HG03060 (cell line): ENCODE results near the gene MUL1.
"Not testable (repeated sequence)": the region's sequence is repeated elsewhere in the genome, so short reads cannot be mapped to it uniquely, and the experiment has no call there.

Source experiments
- ATAC-seq: cut with Tn5 transposase; IDR thresholded peaks from one replicate; pipeline ENCODE4 v1.9.1; 2021; ENCODE audit warnings: low read depth, moderate number of reproducible peaks; ENCODE audit not compliant: unreplicated experiment

Gene MUL1

GRCh38 chr1:20519609-20520262, 11.8 kb upstream of the MUL1 start:
- ATAC-seq: not testable (repeated sequence)

DNA sequence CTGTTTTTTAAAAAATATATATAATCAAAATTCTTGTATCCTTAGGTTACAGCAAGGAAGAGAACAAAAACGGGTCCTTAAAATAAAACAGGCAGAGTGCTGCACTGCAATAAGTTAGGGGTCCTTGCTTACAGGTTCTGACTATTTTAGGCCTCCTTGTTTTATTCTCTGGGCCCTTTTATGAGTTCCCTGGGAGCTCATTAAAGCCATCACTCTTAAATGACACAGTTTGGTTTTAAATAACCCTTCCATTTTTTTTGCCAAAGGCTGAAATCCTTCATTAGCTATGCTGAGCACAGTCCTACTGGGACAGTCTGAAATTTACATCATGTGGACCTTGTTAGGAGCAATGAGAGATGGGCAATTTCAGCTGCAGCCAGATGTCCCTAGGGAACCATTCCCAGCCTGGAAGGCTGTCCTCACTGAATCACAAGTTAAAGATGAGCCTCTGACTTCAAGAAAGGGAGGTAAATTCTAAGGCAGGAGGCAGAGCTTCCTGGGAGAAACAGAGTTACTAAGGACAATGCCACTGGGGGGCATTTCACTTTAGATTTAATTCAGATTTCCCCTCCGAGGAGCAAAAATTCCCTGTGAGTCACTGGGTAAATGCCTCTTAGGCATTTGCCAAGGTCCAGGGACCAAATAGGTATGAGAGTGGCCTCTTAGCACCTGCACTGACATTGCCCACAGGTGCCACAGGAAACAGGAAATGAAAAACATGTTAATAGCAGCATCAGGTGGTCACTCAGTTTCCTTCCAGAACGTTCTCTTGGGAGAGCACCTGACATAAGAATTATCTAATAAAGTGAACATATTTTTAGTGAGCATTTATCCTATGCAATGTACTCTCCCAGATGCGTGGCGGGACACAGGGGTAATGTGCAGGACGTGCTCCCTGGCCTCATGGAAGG, 3.8 kb upstream of the MUL1 start:
- no peak for ATAC-seq

GRCh38 chr1:20508411-20508771, 440 bp upstream of the MUL1 start:
- ATAC-seq: no peak

GRCh38 chr1:20507248-20507563, 745 bp downstream of the MUL1 start:
- no peak for ATAC-seq

DNA sequence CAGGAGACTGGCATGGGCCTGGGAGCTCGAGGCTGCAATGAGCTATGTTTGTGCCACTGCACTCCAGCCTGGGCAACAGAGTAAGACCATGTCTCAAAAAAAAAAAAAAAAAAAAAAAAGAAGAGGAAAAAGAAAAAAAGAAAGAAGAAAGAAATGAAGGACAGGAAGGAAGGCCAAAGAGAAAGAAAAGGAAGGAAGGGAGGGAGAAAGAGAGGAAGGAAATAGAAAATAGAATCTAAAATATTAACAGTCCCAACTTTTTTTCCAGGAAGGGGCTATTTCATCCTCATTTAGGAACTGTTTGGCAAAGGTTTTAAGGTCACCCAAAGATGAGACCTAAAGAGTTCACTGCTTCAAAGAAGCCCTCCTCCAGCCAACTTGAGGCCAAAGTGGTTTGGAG, 2.5 kb downstream of the MUL1 start:
- no peak for ATAC-seq

DNA sequence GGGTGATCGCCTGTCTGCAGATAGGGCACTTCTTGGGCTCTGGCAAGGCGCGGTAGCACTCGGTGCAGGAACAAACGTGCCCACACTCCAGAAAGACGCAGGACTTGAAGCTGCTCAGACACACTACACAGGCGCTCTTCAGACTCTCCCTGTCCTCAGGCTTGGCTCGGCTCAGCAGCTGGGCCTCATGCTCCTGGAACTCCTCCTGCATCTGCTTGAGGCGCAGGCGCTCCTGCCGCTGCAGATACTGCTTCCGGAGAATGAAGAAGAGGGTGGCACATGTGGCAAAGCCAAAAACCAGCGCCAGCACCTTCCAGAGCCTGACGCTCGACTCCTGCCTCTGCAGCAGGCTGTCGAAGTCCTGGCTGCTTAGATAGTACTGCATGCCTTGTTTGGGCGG, 7.2 kb downstream of the MUL1 start:
- no peak for ATAC-seq

GRCh38 chr1:20499718-20500117, 8.2 kb downstream of the MUL1 start:
- ATAC-seq: no peak

DNA sequence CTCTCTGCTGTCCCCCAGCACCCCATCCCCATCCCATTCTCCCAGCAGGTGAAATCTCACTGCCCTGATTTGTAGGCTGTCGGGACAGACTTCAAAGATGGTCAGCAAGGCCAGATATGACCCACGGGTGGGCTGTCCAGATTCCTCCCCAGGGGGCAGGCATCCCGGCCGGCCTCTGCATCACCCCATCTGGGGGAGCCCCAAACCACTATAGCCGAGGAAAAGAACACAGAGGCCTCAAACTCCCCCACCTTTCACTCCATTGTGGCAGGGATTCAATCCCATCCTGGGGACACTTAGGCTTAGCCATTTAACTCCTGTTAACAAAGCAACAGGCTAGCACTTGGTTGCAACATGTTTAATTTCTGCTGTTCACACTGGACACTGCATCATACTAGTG, 8.8 kb downstream of the MUL1 start:
- ATAC-seq: no peak

DNA sequence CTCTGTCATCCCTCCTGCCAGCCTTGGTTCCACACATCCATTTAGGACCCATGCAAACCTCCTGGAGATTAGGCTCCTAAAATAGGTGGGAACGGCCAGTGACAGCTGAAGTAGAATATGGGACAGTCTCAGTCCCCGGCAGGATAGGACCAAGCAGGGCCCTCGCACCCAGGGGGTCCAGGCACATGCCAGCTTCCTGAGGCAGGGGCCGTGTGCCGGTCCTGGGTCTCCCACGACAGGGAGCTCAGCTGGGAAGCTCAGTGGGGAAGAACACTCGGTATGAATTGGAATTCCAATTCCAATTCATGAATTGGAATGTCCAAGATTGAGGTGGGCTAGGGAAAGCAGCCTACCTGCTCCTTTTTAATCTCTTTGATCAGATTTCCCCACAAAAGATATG, 9.8 kb downstream of the MUL1 start:
- ATAC-seq: no peak

GRCh38 chr1:20497506-20497905, 10.4 kb downstream of the MUL1 start:
- ATAC-seq: no peak

DNA sequence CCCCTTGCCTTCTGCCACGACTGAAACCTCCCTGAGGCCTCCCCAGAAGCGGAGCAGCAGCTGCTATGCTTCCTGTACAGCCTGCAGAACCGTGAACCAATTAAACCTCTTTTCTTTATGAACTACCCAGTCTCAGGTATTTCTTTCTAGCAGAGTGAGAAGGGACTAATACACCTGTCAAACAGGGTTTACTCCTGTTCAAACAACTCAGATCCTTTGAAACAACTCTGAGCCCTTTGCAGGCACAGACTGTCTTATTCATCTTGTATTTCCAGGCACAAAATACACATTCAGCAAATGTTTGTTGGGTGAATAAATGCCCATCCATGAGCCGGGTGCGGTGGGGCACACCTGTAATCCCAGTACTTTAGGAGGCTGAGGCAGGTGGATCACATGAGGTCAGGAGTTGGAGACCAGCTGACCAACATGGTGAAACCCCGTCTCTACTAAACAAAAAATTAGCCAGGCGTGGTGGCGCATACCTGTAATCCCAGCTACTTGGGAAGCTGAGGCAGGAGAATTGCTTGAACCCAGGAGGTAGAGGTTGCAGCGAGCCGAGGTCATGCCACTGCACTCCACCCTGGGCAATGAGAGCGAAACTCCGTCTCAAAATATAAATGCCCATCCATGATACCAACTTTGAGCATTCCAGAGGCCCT, 11.1 kb downstream of the MUL1 start:
- not testable (repeated sequence) for ATAC-seq

DNA sequence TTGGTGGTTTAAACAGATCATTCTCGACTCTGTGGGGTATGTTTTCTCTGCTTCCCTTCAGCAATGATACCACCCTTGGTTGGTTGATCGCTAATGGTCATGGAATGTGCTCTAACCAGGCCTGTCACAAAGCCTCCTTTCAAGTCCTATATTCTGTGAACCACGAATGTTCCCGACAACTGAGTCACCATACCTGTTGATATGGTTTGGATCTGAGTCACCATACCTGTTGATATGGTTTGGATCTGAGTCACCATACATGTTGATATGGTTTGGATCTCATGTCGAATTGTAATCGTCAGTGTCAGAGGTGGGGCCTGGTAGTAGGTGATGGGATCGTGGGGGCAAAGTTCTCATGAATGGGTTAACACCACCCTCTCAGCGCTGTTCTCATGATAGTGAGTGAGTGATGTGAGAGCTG, 11.7 kb downstream of the MUL1 start:
- ATAC-seq: no peak

DNA sequence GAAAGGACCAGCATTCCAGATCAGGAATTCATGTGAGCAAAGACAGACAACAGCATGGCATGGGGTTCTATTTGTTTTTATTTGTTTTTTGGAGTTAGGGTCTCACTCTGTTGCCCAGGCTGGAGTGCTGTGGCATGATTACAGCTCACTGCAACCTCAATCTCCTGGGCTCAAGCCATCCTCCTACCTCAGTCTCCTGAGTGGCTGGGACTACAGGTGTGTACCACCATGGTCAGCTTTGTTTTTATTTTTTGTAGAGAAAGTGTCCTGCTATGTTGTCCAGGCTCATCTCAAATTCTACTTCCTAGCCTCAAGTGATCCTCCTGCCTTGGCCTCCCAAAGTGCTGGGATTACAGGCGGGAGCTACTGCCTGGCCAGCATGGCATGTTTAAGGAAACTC, 12.3 kb downstream of the MUL1 start:
- ATAC-seq: no peak

DNA sequence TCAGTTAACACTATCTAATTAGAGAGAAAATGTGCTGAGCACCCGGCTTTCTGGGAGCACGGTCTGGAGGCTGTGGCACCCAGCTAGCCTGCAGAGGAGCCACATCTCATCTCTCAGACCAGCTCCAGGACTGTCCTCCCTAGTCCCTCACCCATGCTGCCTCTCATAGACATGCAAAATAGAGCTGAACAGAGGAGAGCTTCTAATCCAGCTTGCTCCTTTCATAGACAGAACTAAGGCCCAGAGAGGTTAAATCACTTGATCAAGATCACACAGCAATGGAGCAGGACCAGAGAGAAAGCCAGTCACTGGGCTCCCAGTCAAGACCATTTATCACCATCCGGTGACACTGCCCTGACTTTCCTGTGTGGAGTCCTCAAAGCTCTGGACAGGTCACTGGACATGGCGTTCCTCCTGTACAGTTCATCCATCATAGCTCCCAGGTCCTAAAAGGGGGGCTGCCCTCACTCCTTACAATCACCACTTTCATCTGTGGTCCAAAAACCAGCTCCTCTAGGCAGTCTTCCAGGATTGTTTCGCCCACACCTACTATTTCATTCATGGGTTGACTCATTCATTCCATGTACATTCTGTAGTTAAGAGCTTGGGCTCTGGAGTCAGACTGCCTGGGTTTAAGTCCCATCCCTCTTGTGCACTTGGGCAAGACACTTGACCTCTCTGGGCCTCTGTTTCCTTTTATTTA, 13.2 kb downstream of the MUL1 start:
- ATAC-seq: no peak

DNA sequence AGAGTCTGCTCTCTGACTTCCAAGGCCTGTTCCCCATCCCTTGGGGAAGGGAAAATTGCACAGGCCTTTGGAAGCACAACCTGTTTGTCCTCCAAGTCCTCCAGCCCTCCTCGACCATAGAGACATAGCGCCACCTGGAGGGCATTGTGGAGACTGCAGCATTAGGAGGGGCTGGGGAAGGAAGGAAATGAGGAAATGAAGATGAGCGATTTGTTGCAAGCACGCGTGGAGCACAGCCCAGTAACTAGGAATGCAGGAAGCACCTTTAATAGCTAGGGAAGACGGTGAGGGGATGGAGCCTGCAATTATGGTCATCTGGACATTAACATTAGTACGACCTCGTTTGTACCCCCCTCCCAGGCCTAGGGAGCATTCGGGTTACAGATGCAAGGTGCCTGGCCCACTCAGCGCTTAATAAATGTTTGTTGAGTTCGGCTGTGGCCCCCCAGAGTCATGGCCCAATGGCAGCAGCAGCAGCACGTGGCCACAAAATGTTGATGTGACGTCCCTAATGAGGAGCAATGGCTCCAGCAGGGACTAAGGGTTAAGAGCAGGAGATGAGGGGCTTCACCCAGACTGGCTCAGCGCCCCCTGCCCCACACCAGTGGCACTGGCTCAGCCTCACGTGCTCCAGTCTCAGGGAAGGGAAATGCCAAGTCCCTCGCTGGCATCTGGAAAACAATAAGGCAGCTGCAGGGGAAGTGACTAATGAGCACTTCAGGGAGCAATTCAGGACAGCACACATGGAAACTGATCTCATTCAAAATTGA, 13.9 kb downstream of the MUL1 start:
- ATAC-seq: no peak

GRCh38 chr1:20493309-20493708, 14.6 kb downstream of the MUL1 start:
- ATAC-seq: no peak

DNA sequence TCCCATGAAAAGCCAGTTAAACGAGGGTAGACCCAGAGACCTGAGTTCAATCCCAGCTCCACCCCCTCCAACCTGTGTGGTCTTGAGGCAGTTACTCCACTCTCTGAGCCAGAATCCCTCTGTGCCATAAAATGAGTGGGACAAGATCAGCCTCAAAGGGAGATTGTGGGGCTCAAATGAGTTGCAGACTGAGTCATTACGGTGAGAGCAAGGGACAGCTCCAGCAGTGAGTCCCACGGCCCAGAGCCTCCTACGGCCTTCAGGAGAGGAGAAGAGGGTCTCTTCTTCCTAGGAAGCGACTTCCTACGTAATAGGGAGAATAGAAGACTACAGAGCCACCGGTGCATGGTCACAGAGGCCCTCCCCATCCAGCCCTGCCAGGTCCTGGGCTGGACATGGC, 15.2 kb downstream of the MUL1 start:
- no peak for ATAC-seq

- no peak for ATAC-seq
Measured at GRCh38 chr1:20491866-20492265, 16.1 kb downstream of the MUL1 start.

DNA sequence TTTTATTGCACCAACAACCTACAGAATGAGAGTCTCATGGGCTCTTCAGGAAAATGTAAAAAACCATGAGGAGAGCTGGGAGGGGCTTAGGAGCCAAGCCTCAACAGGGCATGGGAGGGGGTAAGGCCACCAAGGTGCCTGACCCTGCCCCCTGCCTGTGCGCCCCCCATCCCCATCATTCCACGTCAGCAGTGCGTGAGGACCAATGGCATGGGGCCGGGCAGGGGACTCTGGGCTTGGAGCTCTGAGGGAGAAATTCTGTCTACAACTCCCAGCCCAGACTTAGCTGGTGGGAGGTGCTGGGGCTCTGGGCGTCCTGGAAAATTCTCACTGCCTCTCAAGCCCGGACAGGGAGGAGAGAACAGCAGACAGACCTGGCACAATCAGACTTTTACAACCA, 16.8 kb downstream of the MUL1 start:
- ATAC-seq: no peak

- no peak for ATAC-seq
Measured at GRCh38 chr1:20487236-20487590, 20.7 kb downstream of the MUL1 start.
